Measurements from ENCODE around the gene ARL15.

The ARL15 gene

DNA sequence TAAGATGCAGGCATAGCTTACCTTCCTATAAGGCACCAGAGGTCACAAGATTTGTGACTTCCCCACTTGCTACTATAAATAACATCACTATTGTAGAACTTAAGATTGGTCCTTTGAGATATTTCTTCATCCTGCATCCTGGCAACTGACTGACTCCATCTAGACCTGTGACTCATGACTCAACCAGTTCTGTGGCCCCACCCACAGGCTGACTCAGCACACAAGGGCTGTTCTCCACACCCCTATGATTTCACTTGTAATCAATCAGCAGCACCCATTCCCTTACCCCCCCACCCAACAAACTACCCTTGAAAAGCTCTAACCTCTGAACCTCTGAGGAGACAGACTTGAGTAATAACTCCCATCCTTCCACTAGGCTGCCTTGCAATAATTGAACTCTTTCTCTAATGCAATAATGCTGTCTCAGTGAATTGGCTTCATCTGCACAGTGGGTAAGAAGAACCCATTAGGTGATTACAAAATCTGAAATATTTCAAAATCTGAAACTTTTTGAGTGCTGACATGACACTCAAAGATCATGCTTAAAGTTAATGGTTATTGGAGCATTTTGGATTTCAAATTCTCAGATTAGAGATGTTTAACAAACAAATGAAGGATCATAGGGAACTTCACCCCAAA lies 296.7 kb downstream of the ARL15 start:
- TF ChIP-seq, protein P1, sequence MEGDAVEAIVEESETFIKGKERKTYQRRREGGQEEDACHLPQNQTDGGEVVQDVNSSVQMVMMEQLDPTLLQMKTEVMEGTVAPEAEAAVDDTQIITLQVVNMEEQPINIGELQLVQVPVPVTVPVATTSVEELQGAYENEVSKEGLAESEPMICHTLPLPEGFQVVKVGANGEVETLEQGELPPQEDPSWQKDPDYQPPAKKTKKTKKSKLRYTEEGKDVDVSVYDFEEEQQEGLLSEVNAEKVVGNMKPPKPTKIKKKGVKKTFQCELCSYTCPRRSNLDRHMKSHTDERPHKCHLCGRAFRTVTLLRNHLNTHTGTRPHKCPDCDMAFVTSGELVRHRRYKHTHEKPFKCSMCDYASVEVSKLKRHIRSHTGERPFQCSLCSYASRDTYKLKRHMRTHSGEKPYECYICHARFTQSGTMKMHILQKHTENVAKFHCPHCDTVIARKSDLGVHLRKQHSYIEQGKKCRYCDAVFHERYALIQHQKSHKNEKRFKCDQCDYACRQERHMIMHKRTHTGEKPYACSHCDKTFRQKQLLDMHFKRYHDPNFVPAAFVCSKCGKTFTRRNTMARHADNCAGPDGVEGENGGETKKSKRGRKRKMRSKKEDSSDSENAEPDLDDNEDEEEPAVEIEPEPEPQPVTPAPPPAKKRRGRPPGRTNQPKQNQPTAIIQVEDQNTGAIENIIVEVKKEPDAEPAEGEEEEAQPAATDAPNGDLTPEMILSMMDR (IDR thresholded peaks at IDR 0.05; ENCODE audit: low read depth, low read length, missing control alignments): no peak
- in situ Hi-C loops (cut with HindIII; ENCODE audit: low pct_ligation_motif_present, low sequenced_read_pairs): no loop called here
- H3K27ac ChIP-seq: no peak overlapping the region
- H3K36me3 ChIP-seq (replicated peaks): no peaks in the 10 kb centered on the region
- DNase-seq: peak; percentile 87
- no peaks in the 10 kb centered on the region for H3K27me3 ChIP-seq (replicated peaks)
- H3K4me3 ChIP-seq (ENCODE audit: low read depth, low read length): no peak overlapping the region

DNA sequence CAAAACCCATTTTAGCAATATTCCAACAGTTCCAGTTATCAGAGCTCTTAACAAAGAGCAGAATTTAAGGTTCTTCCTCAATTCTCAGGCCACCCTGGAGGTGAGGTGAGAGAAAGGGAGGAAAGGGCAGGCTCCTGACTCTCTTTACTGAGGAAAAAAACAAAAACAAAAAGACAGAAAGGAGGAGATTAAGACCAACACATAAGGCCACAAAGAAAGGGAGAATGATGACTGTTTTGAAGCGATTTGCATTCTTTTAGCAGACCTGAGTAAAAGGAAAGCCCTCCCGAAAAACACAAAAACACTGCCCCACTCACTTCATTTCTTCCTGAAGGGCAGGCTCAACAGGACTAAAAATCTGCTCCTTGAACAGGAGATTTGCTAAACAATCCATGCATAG lies 300.5 kb downstream of the ARL15 start:
- Histone ChIP-seq H3K27me3 (replicated peaks) (no peaks in the 10 kb centered on the region), H3K27ac (no peak overlapping the region), H3K4me3 (ENCODE audit: low read depth, low read length) (no peak overlapping the region), H3K36me3 (replicated peaks) (no peaks in the 10 kb centered on the region)
- TF ChIP-seq, protein P1 (IDR thresholded peaks at IDR 0.05; ENCODE audit: low read depth, low read length, missing control alignments): no peak
- in situ Hi-C loops (cut with HindIII; ENCODE audit: low pct_ligation_motif_present, low sequenced_read_pairs): no loop called here
- no peak for DNase-seq

DNA sequence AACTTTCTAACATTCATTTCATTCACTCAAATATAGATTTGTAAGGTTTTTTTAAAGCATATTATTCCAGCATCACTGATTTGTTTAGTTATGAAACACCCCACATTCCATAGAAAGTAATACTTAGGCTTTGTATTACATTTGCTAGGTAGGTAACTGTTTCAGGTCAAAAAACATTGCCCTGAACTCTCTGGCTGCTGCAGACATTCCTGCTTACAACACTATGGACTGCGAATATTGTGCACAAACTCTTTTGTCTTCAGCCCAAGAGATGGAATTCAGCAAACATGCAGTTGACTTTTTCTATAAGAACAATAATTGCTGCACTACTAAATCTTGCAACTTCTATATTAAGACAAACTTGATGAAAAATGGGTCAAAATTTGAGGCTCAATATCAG lies 301.0 kb downstream of the ARL15 start:
- DNase-seq: no peak
- H3K4me3 ChIP-seq (ENCODE audit: low read depth, low read length): no peak overlapping the region
- H3K36me3 ChIP-seq (replicated peaks): no peaks in the 10 kb centered on the region
- H3K27me3 ChIP-seq (replicated peaks): no peaks in the 10 kb centered on the region
- TF ChIP-seq, protein P1 (IDR thresholded peaks at IDR 0.05; ENCODE audit: low read depth, low read length, missing control alignments): no peak
- in situ Hi-C loops (cut with HindIII; ENCODE audit: low pct_ligation_motif_present, low sequenced_read_pairs): no loop called here
- no peak overlapping the region for H3K27ac ChIP-seq

DNA sequence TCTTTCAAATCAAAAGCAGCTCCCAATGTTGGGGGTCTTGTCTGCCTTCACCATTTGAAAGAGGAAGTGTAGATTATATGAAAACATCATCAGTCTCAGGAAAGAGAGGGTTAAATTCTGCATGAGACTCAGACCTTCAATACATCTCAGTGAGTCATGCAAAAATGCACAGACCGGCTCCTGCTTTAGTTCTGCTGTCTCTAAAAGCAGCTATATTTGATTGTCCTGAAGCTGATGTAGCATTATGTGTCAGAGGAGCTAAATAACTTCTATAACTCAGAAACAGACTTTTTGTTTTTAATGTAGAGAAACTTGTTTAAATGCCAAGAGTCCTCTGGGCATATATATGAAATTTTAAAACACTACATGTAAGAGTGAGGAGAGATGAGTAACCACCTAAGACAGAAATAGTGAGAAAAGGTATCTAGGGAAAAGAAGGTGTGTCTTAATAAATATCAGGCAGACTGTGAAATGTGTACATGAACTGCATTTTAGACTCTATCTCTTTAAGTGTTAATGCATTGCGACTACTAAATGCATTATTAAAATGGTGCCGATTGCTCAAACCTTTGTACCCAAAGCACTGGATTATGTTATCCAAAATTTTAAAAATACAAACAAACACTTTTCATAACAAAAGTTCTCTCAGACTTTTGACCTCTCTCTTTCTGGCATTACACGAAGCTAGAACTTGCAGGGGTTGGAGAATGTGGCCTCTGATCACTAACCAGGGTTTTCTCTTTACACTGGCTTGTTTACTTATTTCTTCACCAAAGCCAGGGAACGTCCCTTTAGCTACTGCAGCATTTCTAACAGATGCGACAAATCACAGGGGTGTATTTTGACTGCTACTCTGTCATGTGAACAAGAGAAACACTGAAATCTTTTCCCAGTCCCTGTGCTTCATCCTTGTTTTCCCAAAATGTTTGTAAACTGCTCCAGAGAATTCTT lies 302.3 kb downstream of the ARL15 start:
- Histone ChIP-seq H3K4me3 (ENCODE audit: low read depth, low read length) (no peak overlapping the region), H3K27me3 (replicated peaks) (no peaks in the 10 kb centered on the region), H3K36me3 (replicated peaks) (no peaks in the 10 kb centered on the region), H3K27ac (no peak overlapping the region)
- peak; percentile 60 for DNase-seq
- TF ChIP-seq, protein P1 (IDR thresholded peaks at IDR 0.05; ENCODE audit: low read depth, low read length, missing control alignments): no peak
- in situ Hi-C loops (cut with HindIII; ENCODE audit: low pct_ligation_motif_present, low sequenced_read_pairs): no loop called here

DNA sequence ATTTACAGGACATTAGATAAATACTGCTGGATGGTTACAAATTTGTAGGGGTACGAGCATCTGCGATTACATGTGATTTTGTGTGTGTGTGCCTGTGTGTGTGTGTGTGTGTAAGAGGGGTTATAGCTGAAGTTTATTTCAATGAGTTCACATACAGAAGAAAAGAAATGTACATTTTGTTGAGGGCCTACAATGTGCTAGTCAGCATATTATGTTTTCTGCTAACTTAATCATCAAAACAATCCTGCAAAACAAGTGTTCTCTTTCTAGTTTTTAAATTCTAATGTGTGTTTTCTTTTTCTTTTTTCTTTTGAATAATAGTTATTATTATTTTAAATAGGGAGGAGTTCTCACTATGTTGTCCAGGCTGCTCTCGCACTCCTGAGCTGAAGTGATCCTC lies 305.7 kb downstream of the ARL15 start:
- H3K4me3 ChIP-seq (ENCODE audit: low read depth, low read length): no peak overlapping the region
- no peak for DNase-seq
- in situ Hi-C loops (cut with HindIII; ENCODE audit: low pct_ligation_motif_present, low sequenced_read_pairs): no loop called here
- H3K27ac ChIP-seq: no peak overlapping the region
- H3K27me3 ChIP-seq (replicated peaks): no peaks in the 10 kb centered on the region
- TF ChIP-seq, protein P1 (IDR thresholded peaks at IDR 0.05; ENCODE audit: low read depth, low read length, missing control alignments): no peak
- H3K36me3 ChIP-seq (replicated peaks): no peaks in the 10 kb centered on the region

Measured in brain microvascular endothelial cell (primary cell).